ENCODE results near the gene NASP.

The NASP gene

GRCh38 chr1:45604239-45604638, 20.4 kb downstream of the NASP start:
- H3K4me3 ChIP-seq (ENCODE audit: low read depth, low read length): no peak overlapping the region
- no peak for DNase-seq (ENCODE audit: low read depth, low spot score)
- no peak for TF ChIP-seq CTCF (IDR thresholded peaks at IDR 0.05; ENCODE audit: low read depth, low read length)
- in situ Hi-C loops (cut with HindIII; ENCODE audit: low sequenced_read_pairs): no loop called here

- in situ Hi-C loops (cut with HindIII; ENCODE audit: low sequenced_read_pairs): no loop called here
- H3K4me3 ChIP-seq (ENCODE audit: low read depth, low read length): no peak overlapping the region
- no peak for DNase-seq (ENCODE audit: low read depth, low spot score)
- TF ChIP-seq CTCF (IDR thresholded peaks at IDR 0.05; ENCODE audit: low read depth, low read length): no peak
Measured at GRCh38 chr1:45607404-45608074, 23.7 kb downstream of the NASP start.

GRCh38 chr1:45608175-45609156, 24.6 kb downstream of the NASP start:
- H3K4me3 ChIP-seq (ENCODE audit: low read depth, low read length): no peak overlapping the region
- no peak for TF ChIP-seq CTCF (IDR thresholded peaks at IDR 0.05; ENCODE audit: low read depth, low read length)
- DNase-seq (ENCODE audit: low read depth, low spot score): no peak
- in situ Hi-C loops (cut with HindIII; ENCODE audit: low sequenced_read_pairs): no loop called here

- no peak overlapping the region for H3K4me3 ChIP-seq (ENCODE audit: low read depth, low read length)
- DNase-seq (ENCODE audit: low read depth, low spot score): no peak
- in situ Hi-C loops (cut with HindIII; ENCODE audit: low sequenced_read_pairs): no loop called here
- no peak for TF ChIP-seq CTCF (IDR thresholded peaks at IDR 0.05; ENCODE audit: low read depth, low read length)
Measured at GRCh38 chr1:45610589-45611226, 26.9 kb downstream of the NASP start.

GRCh38 chr1:45612941-45613579, 29.2 kb downstream of the NASP start:
- no peak overlapping the region for H3K4me3 ChIP-seq (ENCODE audit: low read depth, low read length)
- no peak for TF ChIP-seq CTCF (IDR thresholded peaks at IDR 0.05; ENCODE audit: low read depth, low read length)
- in situ Hi-C loops (cut with HindIII; ENCODE audit: low sequenced_read_pairs): no loop called here

GRCh38 chr1:45615885-45616284, 32.0 kb downstream of the NASP start:
- no peak for TF ChIP-seq CTCF (IDR thresholded peaks at IDR 0.05; ENCODE audit: low read depth, low read length)
- H3K4me3 ChIP-seq (ENCODE audit: low read depth, low read length): no peak overlapping the region
- DNase-seq (ENCODE audit: low read depth, low spot score): no peak
- in situ Hi-C loops (cut with HindIII; ENCODE audit: low sequenced_read_pairs): no loop called here

More at GRCh38 chr1:45612941-45613579, 29.2 kb downstream of the NASP start:
- no peak for DNase-seq (ENCODE audit: low read depth, low spot score)

Measured in astrocyte of the spinal cord (primary cell).